BLaER1 treated with 17β-estradiol and CSF1 and Interleukin-3, amounts not matched to agents 10 nM and 100 nM (cell line): Measurements from ENCODE around the gene PIWIL4.

Experiments used
- H3K27ac ChIP-seq, 11 experiments: shearing (Covaris generic); formaldehyde crosslinking; 2 replicates each; pipeline ENCODE4 v1.8.1; 2022
- H3K27me3 ChIP-seq, 11 experiments: shearing (Covaris generic); formaldehyde crosslinking; 2 replicates each; pipeline ENCODE4 v1.8.1; 2022
- H3K36me3 ChIP-seq, 11 experiments: shearing (Covaris generic); formaldehyde crosslinking; 2 replicates each; pipeline ENCODE4 v1.8.1; 2022
- H3K4me1 ChIP-seq, 10 experiments: shearing (Covaris generic); formaldehyde crosslinking; 2 replicates each; pipeline ENCODE4 v1.8.1; 2022
- H3K4me2 ChIP-seq, 11 experiments: shearing (Covaris generic); formaldehyde crosslinking; 2 replicates each; pipeline ENCODE4 v1.8.1; 2022
- H3K4me3 ChIP-seq, 10 experiments: shearing (Covaris generic); formaldehyde crosslinking; 2 replicates each; pipeline ENCODE4 v1.8.1; 2022
- H3K9ac ChIP-seq, 11 experiments: shearing (Covaris generic); formaldehyde crosslinking; 2 replicates each; pipeline ENCODE4 v1.8.1; 2022
- H3K9me3 ChIP-seq, 11 experiments: shearing (Covaris generic); formaldehyde crosslinking; replicated peaks in 1 of 11; 2 replicates each; pipeline ENCODE4 v1.8.1; 2022
- H4K20me1 ChIP-seq, 11 experiments: shearing (Covaris generic); formaldehyde crosslinking; 2 replicates each; pipeline ENCODE4 v1.8.1; 2022
- Cebpa-rat ChIP-seq, 11 experiments: shearing (Covaris generic); IDR thresholded peaks; 2 replicates each; pipeline ENCODE4 v1.8.1; 2022

Gene PIWIL4

DNA sequence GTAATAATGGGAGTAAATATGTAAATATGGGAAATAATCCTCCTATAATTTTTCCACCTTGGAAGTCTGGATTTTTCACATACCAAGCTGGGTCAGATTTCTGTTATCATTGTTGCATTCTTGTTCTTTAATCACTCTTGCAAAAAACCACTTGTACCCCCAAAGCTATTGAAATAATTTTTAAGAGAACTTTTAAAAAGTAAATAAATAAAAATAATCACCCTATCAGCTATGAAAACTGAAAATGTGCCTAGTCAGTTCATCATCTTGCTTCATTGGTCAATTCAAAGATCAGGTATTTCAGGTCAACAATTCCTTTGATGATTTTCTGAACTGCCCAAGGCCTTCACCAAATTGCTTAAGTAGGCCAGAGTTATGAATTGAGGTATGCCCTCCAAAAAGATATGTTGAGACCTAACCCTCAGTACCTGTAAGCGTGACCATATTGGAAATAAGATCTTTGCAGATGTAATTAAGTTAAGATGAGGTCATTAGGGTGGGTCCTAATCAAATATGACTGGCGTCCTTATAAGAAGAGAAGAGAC, 95.8 kb downstream of the PIWIL4 start:
- Histone ChIP-seq H3K27me3 (peaks cover 0 to 9% (median 0%) of the 10 kb centered on the region in 11 experiments; a peak in 4 of 22 replicates), H3K4me2 (no peak overlapping the region), H3K4me3 (no peak overlapping the region), H3K36me3 (no peaks in the 10 kb centered on the region), H4K20me1 (no peaks in the 10 kb centered on the region), H3K4me1 (no peaks in the 10 kb centered on the region), H3K9ac (no peak overlapping the region), H3K9me3 (peaks cover 0 to 6% (median 0%) of the 10 kb centered on the region in 11 experiments; a peak in 2 of 22 replicates), H3K27ac (no peak overlapping the region)
- TF ChIP-seq Cebpa-rat (IDR thresholded peaks at IDR 0.05): no peak

DNA sequence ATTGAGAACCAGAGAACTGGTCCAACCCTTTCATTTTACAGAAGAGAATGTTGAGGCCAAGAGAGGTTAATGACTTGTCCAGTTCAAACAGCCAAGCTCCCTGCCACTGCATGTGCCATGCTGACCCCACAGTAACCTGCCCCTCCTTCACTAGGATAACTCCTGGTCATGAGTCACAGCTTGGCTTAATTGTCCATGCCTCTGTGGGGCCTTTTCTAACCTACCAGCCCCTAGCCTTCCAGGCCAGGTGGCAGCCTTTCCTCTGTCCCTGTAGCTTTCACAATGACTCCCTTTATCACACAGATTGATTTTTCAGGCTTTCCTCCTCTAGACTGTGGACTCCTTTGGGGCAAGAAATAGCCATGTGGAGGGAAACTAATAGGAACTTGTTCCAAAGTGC, 97.2 kb downstream of the PIWIL4 start:
- Histone ChIP-seq H3K27ac (no peak overlapping the region), H3K27me3 (peaks cover 0 to 4% (median 0%) of the 10 kb centered on the region in 11 experiments; a peak in 4 of 22 replicates), H3K4me2 (no peak overlapping the region), H3K4me3 (no peak overlapping the region), H3K36me3 (no peaks in the 10 kb centered on the region), H3K9me3 (peaks cover 0 to 6% (median 0%) of the 10 kb centered on the region in 11 experiments; a peak in 2 of 22 replicates), H4K20me1 (no peaks in the 10 kb centered on the region), H3K4me1 (no peaks in the 10 kb centered on the region), H3K9ac (no peak overlapping the region)
- TF ChIP-seq Cebpa-rat (IDR thresholded peaks at IDR 0.05): no peak

- H3K4me3 ChIP-seq: no peak overlapping the region
- no peak overlapping the region for H3K9ac ChIP-seq
- H3K27me3 ChIP-seq: no peaks in the 10 kb centered on the region
- no peaks in the 10 kb centered on the region for H3K36me3 ChIP-seq
- TF ChIP-seq Cebpa-rat (IDR thresholded peaks at IDR 0.05): no peak
- no peaks in the 10 kb centered on the region for H3K4me1 ChIP-seq
- H3K9me3 ChIP-seq: peaks cover 0 to 6% (median 0%) of the 10 kb centered on the region in 11 experiments; a peak in 2 of 22 replicates
- H3K27ac ChIP-seq: no peak overlapping the region
- no peaks in the 10 kb centered on the region for H4K20me1 ChIP-seq
- H3K4me2 ChIP-seq: no peak overlapping the region
These were observed 98.0 kb downstream of the PIWIL4 start for GRCh38 chr11:94665116-94665659.

DNA sequence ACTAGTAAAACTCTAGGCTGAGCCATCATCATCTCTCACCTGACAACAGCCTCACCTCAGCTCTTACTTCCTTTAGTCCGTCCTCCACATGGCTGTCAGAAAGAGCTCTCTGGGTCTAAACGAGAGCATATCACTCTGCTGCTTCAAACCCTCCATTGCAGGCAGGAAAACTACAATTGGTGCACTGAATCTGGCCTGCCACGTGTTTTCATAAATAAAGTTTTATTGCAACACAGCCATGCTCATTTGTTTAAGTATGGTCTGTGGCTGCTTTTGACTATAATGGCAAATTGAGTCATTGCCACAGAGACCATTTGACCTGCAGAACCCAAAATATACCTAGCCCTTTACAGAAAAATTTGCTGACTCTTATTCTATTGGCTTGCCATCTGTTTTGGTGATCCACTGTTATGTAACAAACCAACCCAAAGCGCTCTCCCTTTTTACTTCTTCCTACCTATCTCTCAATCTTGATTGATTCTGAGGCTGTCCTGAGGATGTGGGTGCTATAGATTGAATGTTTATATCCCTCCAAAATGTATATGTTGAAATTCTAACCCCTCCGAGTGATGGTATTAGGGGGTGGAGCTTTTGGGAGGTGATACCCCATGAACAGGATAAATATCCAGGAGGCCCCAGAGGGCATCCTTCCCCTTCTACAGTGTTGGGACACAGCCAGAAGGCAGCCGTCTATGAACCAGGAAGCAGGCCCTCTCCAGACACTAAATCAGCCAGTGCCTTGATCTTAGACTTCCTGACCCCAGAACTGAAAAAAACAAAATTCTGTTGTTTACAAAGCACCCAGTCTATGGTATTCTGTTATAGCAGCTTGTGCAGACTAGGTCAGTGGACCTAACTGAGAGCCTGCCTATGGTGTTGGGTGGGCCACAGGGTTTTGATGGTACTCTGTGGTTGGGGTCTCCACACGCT, 99.9 kb downstream of the PIWIL4 start:
- Histone ChIP-seq H3K27ac (no peak overlapping the region), H3K9ac (no peak overlapping the region), H3K4me3 (no peak overlapping the region), H3K27me3 (no peaks in the 10 kb centered on the region), H3K4me2 (no peak overlapping the region), H3K36me3 (no peaks in the 10 kb centered on the region), H4K20me1 (no peaks in the 10 kb centered on the region), H3K9me3 (peaks cover 8 to 25% (median 14%) of the 10 kb centered on the region in 11 experiments), H3K4me1 (no peaks in the 10 kb centered on the region)
- no peak for TF ChIP-seq Cebpa-rat (IDR thresholded peaks at IDR 0.05)

DNA sequence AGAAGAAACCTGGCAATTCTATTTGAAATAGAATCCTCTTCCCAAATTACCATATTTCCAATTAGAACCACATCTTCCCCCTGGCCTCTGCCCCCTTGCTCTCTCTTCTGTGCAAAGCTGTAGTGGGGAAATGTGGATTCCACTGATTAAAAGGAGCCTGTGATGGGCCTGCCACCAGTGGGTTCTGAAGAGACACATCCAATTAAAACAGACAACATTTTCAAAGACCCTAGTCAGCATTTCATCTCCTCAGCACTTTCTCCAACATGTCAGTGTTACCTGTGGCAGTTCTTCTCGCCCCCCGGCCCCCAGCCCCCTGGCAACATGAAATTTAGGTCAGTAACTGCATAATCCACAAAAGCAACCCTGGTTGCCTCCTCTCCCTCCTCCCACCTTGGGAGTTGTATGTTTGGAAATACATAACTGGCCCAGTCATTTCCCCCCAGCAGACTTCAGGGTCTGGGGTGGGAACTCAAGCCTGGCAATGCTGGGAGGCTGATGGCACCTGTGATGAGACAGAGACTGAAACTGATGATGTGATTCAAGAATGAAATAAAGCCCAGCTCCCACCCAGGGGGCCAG, 101.1 kb downstream of the PIWIL4 start:
- no peaks in the 10 kb centered on the region for H3K27me3 ChIP-seq
- H3K27ac ChIP-seq: no peak overlapping the region
- no peak overlapping the region for H3K4me2 ChIP-seq
- no peaks in the 10 kb centered on the region for H3K4me1 ChIP-seq
- peaks cover 18 to 35% (median 23%) of the 10 kb centered on the region in 11 experiments for H3K9me3 ChIP-seq
- H3K36me3 ChIP-seq: no peaks in the 10 kb centered on the region
- no peaks in the 10 kb centered on the region for H4K20me1 ChIP-seq
- TF ChIP-seq Cebpa-rat (IDR thresholded peaks at IDR 0.05): no peak
- H3K9ac ChIP-seq: no peak overlapping the region
- no peak overlapping the region for H3K4me3 ChIP-seq

GRCh38 chr11:94669023-94669422, 101.9 kb downstream of the PIWIL4 start:
- Histone ChIP-seq H3K36me3 (no peaks in the 10 kb centered on the region), H3K9ac (no peak overlapping the region), H3K27me3 (no peaks in the 10 kb centered on the region), H3K4me1 (no peaks in the 10 kb centered on the region), H3K27ac (no peak overlapping the region), H3K9me3 (peaks cover 18 to 36% (median 23%) of the 10 kb centered on the region in 11 experiments), H3K4me2 (no peak overlapping the region), H4K20me1 (no peaks in the 10 kb centered on the region), H3K4me3 (no peak overlapping the region)
- no peak for TF ChIP-seq Cebpa-rat (IDR thresholded peaks at IDR 0.05)
